B cell (primary cell): Measurements from ENCODE around the gene SREBF1. TPM values are rescaled to one million over a fixed set of nuclear protein-coding genes. Genes with fewer than 3 reads are reported as not detected.

Source experiments
- ATAC-seq: fragments of 200-7000 bp; cut with Tn5 transposase; one replicate; pipeline ENCODE4 v1.10.0; 2021; ENCODE audit warnings: low read depth, mild to moderate bottlenecking, moderate number of reproducible peaks, moderate library complexity
- CTCF ChIA-PET: fragments of 350-600 bp; sonication (Branson Sonifier 250); formaldehyde crosslinking; loops from one replicate; lab custom pipeline; 2021; ENCODE audit warnings: antibody characterized with exemption, inconsistent platforms; lab: Charles Lee
- POLR2A ChIA-PET: fragments of 350-600 bp; sonication (Branson Sonifier 250); formaldehyde crosslinking; loops from one replicate; lab custom pipeline; 2021; ENCODE audit warnings: antibody characterized with exemption; lab: Charles Lee
- DNase-seq: peaks from one replicate; pipeline ENCODE4 v3.0.0; 2013
- H2AFZ ChIP-seq: 2 replicates; pipeline ENCODE4 v1.6.1; 2012; ENCODE audit warnings: mild to moderate bottlenecking, low read depth, low read length; ENCODE audit not compliant: insufficient read depth, poor library complexity, severe bottlenecking
- H3K27ac ChIP-seq, 2 donors: 1 replicate in 1 of 2; 2 replicates in 1 of 2; pipeline ENCODE4 v1.5.1; 2012 to 2013; ENCODE audit warnings: low read length in 2 of 2, mild to moderate bottlenecking in 2 of 2, moderate library complexity in 1 of 2
- H3K27me3 ChIP-seq, 4 experiments: fragments of 200-600 bp in 1 of 4; sonication (generic) in 1 of 4; replicated peaks in 1 of 4; 1 replicate in 2 of 4; 2 replicates in 2 of 4; pipeline versions ENCODE4 v1.6.1 to v1.7.0; 2013 to 2016; ENCODE audit warnings: low read length in 3 of 4, mild to moderate bottlenecking in 2 of 4, mixed read lengths in 1 of 4, moderate library complexity in 1 of 4; ENCODE audit not compliant: insufficient read depth in 4 of 4, control insufficient read depth in 3 of 4; ENCODE audit errors: control extremely low read depth in 1 of 4
- H3K36me3 ChIP-seq, 2 experiments: replicated peaks in 1 of 2; 1 replicate in 1 of 2; 2 replicates in 1 of 2; pipeline versions ENCODE4 v1.6.1 to v1.7.1; 2013; ENCODE audit warnings: low read length in 1 of 2; ENCODE audit not compliant: insufficient read depth in 2 of 2, control insufficient read depth in 1 of 2; ENCODE audit errors: control extremely low read depth in 1 of 2, extremely low read depth in 1 of 2
- H3K4me1 ChIP-seq, 2 donors: fragments of 200-600 bp in 1 of 2; sonication (generic) in 1 of 2; 1 replicate in 1 of 2; 2 replicates in 1 of 2; pipeline versions ENCODE4 v1.5.1 to v1.6.1; 2013 to 2017; ENCODE audit warnings: low read length in 2 of 2; ENCODE audit not compliant: control insufficient read depth in 2 of 2, insufficient read depth in 2 of 2
- H3K4me2 ChIP-seq: replicated peaks from 2 replicates; pipeline ENCODE3; 2012; ENCODE audit warnings: mild to moderate bottlenecking, low read depth, low read length; ENCODE audit not compliant: poor library complexity, severe bottlenecking
- H3K4me3 ChIP-seq, 5 experiments: fragments of 200-600 bp in 1 of 5; sonication (generic) in 1 of 5; 1 replicate in 3 of 5; 2 replicates in 2 of 5; pipeline versions ENCODE4 v1.5.1 to v1.7.0; 2011 to 2016; ENCODE audit warnings: low read length in 4 of 5, mild to moderate bottlenecking in 4 of 5, low read depth in 2 of 5, control low read depth in 1 of 5, moderate library complexity in 1 of 5; ENCODE audit not compliant: insufficient read depth in 1 of 5; ENCODE audit errors: control extremely low read depth in 1 of 5, extremely low read depth in 1 of 5
- H3K79me2 ChIP-seq: fragments of 200-600 bp; sonication (generic); one replicate; pipeline ENCODE4 v1.6.0; 2016; ENCODE audit warnings: low read length; ENCODE audit not compliant: control insufficient read depth, insufficient read depth
- H3K9ac ChIP-seq: fragments of 200-600 bp; sonication (generic); 2 replicates; pipeline ENCODE4 v1.6.1; 2017; ENCODE audit warnings: mild to moderate bottlenecking, low read length, moderate library complexity
- H3K9me3 ChIP-seq, 3 donors: one replicate each; pipeline versions ENCODE4 v1.6.1 to v1.7.1; 2013; ENCODE audit warnings: low read length in 2 of 3; ENCODE audit not compliant: control insufficient read depth in 2 of 3, insufficient read depth in 1 of 3; ENCODE audit errors: control extremely low read depth in 1 of 3
- H4K20me1 ChIP-seq: 2 replicates; pipeline ENCODE4 v1.6.0; 2012; ENCODE audit warnings: mild to moderate bottlenecking, low read length; ENCODE audit not compliant: insufficient read depth, control insufficient read depth, poor library complexity, severe bottlenecking
- H3K27ac Mint-ChIP-seq: one replicate; pipeline ENCODE4 v1.8.0; 2021; ENCODE audit warnings: mixed read lengths
- H3K27me3 Mint-ChIP-seq: one replicate; pipeline ENCODE4 v1.8.0; 2021; ENCODE audit warnings: mixed read lengths
- H3K4me1 Mint-ChIP-seq: one replicate; pipeline ENCODE4 v1.8.0; 2021; ENCODE audit warnings: mixed read lengths
- H3K4me3 Mint-ChIP-seq: one replicate; pipeline ENCODE4 v1.8.0; 2021; ENCODE audit warnings: mixed read lengths
- H3K9me3 Mint-ChIP-seq: one replicate; pipeline ENCODE4 v1.8.0; 2022; ENCODE audit warnings: mixed read lengths; ENCODE audit not compliant: insufficient read depth
- EZH2 ChIP-seq: IDR thresholded peaks from 2 replicates; pipeline ENCODE4 v1.6.1; 2012; ENCODE audit warnings: borderline replicate concordance, low read depth, mild to moderate bottlenecking, moderate library complexity, low read length; ENCODE audit not compliant: insufficient read depth, poor library complexity, severe bottlenecking
- WGBS: methylation state at CpG from one replicate; pipeline ENCODE4 v1.1.5; 2013; ENCODE audit warnings: missing lambda C conversion rate; ENCODE audit not compliant: insufficient coverage; 5-methylcytosine and 5-hydroxymethylcytosine counted together
- intact Hi-C: fragments of 100-400 bp; cut with micrococcal nuclease; formaldehyde crosslinking; loops from one replicate; pipeline ENCODE4 v1.10.0; 2022
- polyA plus RNA-seq: library from polyadenylated mRNA; depleted of rRNA; stranded (reverse); fragments of >200 nt; gene quantifications from 2 replicates; pipeline ENCODE4 v1.2.3, GENCODE V29; 2012
- total RNA-seq, 2 donors: library from RNA; stranded (reverse); fragments of 120-200 nt in 1 of 2; gene quantifications; 1 replicate in 1 of 2; 2 replicates in 1 of 2; pipeline versions ENCODE4 v1.2.3 to v1.2.4, GENCODE V29; 2013 to 2022
- TF ChIP-seq, protein P1 (sequence below): fragments of 200-600 bp; IDR thresholded peaks from one replicate; pipeline ENCODE4 v1.8.0; 2022; ENCODE audit warnings: antibody characterized with exemption, mild to moderate bottlenecking

The SREBF1 gene
- total and polyA plus RNA-seq, 2 donors (not counting 1 experiment from before 2014, with no cell fraction given) = 21.6 to 34.9 TPM

GRCh38 chr17:17774009-17774881 is 62.5 kb downstream of the SREBF1 start:
- H3K9me3 Mint-ChIP-seq = no peaks in the 10 kb centered on the region
- no peaks in the 10 kb centered on the region for H3K27me3 Mint-ChIP-seq
- DNase-seq (no peak), ATAC-seq (no peak)
- 93% methylated on average over 18 of the region's 21 CpGs for WGBS
- H3K9me3 ChIP-seq = no peaks in the 10 kb centered on the region
- no peaks in the 10 kb centered on the region for H3K27me3 ChIP-seq
- no peak overlapping the region for H3K9ac ChIP-seq
- TF ChIP-seq, protein P1, sequence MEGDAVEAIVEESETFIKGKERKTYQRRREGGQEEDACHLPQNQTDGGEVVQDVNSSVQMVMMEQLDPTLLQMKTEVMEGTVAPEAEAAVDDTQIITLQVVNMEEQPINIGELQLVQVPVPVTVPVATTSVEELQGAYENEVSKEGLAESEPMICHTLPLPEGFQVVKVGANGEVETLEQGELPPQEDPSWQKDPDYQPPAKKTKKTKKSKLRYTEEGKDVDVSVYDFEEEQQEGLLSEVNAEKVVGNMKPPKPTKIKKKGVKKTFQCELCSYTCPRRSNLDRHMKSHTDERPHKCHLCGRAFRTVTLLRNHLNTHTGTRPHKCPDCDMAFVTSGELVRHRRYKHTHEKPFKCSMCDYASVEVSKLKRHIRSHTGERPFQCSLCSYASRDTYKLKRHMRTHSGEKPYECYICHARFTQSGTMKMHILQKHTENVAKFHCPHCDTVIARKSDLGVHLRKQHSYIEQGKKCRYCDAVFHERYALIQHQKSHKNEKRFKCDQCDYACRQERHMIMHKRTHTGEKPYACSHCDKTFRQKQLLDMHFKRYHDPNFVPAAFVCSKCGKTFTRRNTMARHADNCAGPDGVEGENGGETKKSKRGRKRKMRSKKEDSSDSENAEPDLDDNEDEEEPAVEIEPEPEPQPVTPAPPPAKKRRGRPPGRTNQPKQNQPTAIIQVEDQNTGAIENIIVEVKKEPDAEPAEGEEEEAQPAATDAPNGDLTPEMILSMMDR = no peak
- TF ChIP-seq EZH2 = no peak
- H3K4me2 ChIP-seq = no peak overlapping the region
- H3K27ac ChIP-seq = no peak overlapping the region
- H3K4me3 ChIP-seq = no peak overlapping the region
- no peak overlapping the region for H2AFZ ChIP-seq
- H4K20me1 ChIP-seq = peaks cover 30% of the 10 kb centered on the region
- no peak overlapping the region for H3K4me3 Mint-ChIP-seq
- no peaks in the 10 kb centered on the region for H3K4me1 ChIP-seq
- H3K4me1 Mint-ChIP-seq = peaks cover 6% of the 10 kb centered on the region
- H3K36me3 ChIP-seq = no peaks in the 10 kb centered on the region
- no peak overlapping the region for H3K27ac Mint-ChIP-seq
- POLR2A ChIA-PET = interaction anchor here (0.7 kb wide), 1 partner anchor 28 kb away, joined by 3 read pairs; no protein-coding TSS in a partner anchor
- peaks cover 16% of the 10 kb centered on the region for H3K79me2 ChIP-seq
- CTCF ChIA-PET = interaction anchor here (0.5 to 1.3 kb wide), 8 partner anchors 10 to 100 kb away, joined by 3 to 4 read pairs (median 3); no protein-coding TSS in a partner anchor
- intact Hi-C loops = no loop called here

DNA sequence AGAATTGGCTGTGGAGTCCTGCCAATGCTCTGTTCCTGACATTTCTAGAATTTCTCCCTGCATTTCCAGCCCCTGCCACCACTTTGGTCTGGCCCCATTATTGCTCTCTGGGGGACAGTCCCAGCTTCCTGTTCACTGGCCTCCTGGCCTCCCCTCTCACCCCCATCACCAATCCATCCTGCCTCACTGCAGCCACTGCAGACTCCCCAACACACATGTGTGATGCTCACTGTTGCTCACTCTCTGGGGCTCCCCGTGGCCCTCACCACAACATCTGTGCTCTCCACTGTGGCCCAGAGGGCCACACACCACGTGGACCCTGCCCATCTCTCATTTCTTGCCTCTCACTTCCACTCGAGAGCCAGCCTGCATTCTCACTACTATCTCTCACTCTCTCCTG is 64.6 kb downstream of the SREBF1 start:
- WGBS = 55% methylated on average over 3 of the region's 3 CpGs
- H2AFZ ChIP-seq = no peak overlapping the region
- intact Hi-C loops = no loop called here
- H3K4me1 ChIP-seq = peaks cover 0 to 8% of the 10 kb centered on the region in 2 donors
- Mint-ChIP-seq H3K27me3 (no peaks in the 10 kb centered on the region), H3K4me3 (no peak overlapping the region), H3K9me3 (no peaks in the 10 kb centered on the region), H3K27ac (no peak overlapping the region), H3K4me1 (peaks cover 11% of the 10 kb centered on the region)
- no peaks in the 10 kb centered on the region for H3K9me3 ChIP-seq
- peaks cover 11% of the 10 kb centered on the region for H4K20me1 ChIP-seq
- no peak overlapping the region for H3K27ac ChIP-seq
- H3K36me3 ChIP-seq = no peaks in the 10 kb centered on the region
- DNase-seq (no peak), ATAC-seq (no peak)
- POLR2A ChIA-PET = no interaction called here
- no peaks in the 10 kb centered on the region for H3K27me3 ChIP-seq
- no peak overlapping the region for H3K4me3 ChIP-seq
- CTCF ChIA-PET = no interaction called here
- H3K9ac ChIP-seq = no peak overlapping the region
- peaks cover 34% of the 10 kb centered on the region for H3K79me2 ChIP-seq
- TF ChIP-seq EZH2 = no peak
- TF ChIP-seq, protein P1 = no peak
- H3K4me2 ChIP-seq = no peak overlapping the region
